Mesenchymal stem cell (in vitro differentiated cells and primary cell): ENCODE measurements around the gene KLK10.

Source experiments
- DNase-seq: peaks from one replicate; pipeline ENCODE4 v3.0.0-alpha.2; 2013
- H2AFZ ChIP-seq: one replicate; pipeline ENCODE4 v1.6.1; 2013; ENCODE audit warnings: low read depth, mild to moderate bottlenecking, control low read depth, inconsistent platforms, low read length, moderate library complexity
- H2AK5ac ChIP-seq: 2 replicates; pipeline ENCODE4 v1.6.1; 2013; ENCODE audit warnings: low read length, moderate library complexity, mild to moderate bottlenecking, inconsistent platforms; ENCODE audit not compliant: severe bottlenecking
- H2BK120ac ChIP-seq: one replicate; pipeline ENCODE4 v1.6.1; 2013; ENCODE audit warnings: low read depth, mild to moderate bottlenecking, inconsistent platforms, low read length, moderate library complexity
- H2BK12ac ChIP-seq, 2 experiments: one replicate each; pipeline ENCODE4 v1.6.1; 2013; ENCODE audit warnings: inconsistent platforms in 2 of 2, low read length in 2 of 2, mild to moderate bottlenecking in 2 of 2, moderate library complexity in 2 of 2, control low read depth in 1 of 2
- H2BK15ac ChIP-seq: one replicate; pipeline ENCODE4 v1.6.1; 2013; ENCODE audit warnings: mild to moderate bottlenecking, low read depth, inconsistent platforms; ENCODE audit not compliant: poor library complexity, severe bottlenecking
- H2BK5ac ChIP-seq: 2 replicates; pipeline ENCODE4 v1.6.1; 2013; ENCODE audit warnings: low read depth, mild to moderate bottlenecking, low read length, control low read depth, inconsistent platforms; ENCODE audit not compliant: poor library complexity, severe bottlenecking
- H3K14ac ChIP-seq, 2 experiments: one replicate each; pipeline ENCODE4 v1.6.1; 2013; ENCODE audit warnings: inconsistent platforms in 2 of 2, low read length in 2 of 2, control low read depth in 1 of 2, mild to moderate bottlenecking in 1 of 2, moderate library complexity in 1 of 2
- H3K18ac ChIP-seq, 2 experiments: one replicate each; pipeline ENCODE4 v1.6.1; 2013; ENCODE audit warnings: inconsistent platforms in 2 of 2, low read length in 2 of 2, control low read depth in 1 of 2, low read depth in 1 of 2, mild to moderate bottlenecking in 1 of 2
- H3K23ac ChIP-seq, 2 experiments: one replicate each; pipeline ENCODE4 v1.6.1; 2013; ENCODE audit warnings: inconsistent platforms in 2 of 2, low read length in 2 of 2, mild to moderate bottlenecking in 2 of 2, moderate library complexity in 2 of 2, control low read depth in 1 of 2
- H3K27ac ChIP-seq: 2 replicates; pipeline ENCODE4 v1.5.1; 2013; ENCODE audit warnings: mild to moderate bottlenecking, moderate library complexity, low read length, control low read depth, inconsistent platforms; ENCODE audit not compliant: poor library complexity, severe bottlenecking
- H3K27me3 ChIP-seq, 2 experiments: 2 replicates each; pipeline versions ENCODE4 v1.6.1 to v1.7.0; 2013; ENCODE audit warnings: low read length in 2 of 2, mild to moderate bottlenecking in 2 of 2, moderate library complexity in 2 of 2, control low read depth in 1 of 2, inconsistent platforms in 1 of 2; ENCODE audit not compliant: control insufficient read depth in 1 of 2, insufficient read depth in 1 of 2
- H3K36me3 ChIP-seq, 2 experiments: 2 replicates each; pipeline versions ENCODE4 v1.6.1 to v1.7.0; 2013; ENCODE audit warnings: low read length in 2 of 2, control low read depth in 1 of 2, inconsistent platforms in 1 of 2, low read depth in 1 of 2, mild to moderate bottlenecking in 1 of 2; ENCODE audit not compliant: insufficient read depth in 2 of 2, control insufficient read depth in 1 of 2
- H3K4ac ChIP-seq, 2 experiments: one replicate each; pipeline ENCODE4 v1.6.1; 2013; ENCODE audit warnings: inconsistent platforms in 2 of 2, low read length in 2 of 2, mild to moderate bottlenecking in 2 of 2, moderate library complexity in 2 of 2, control low read depth in 1 of 2, low read depth in 1 of 2
- H3K4me1 ChIP-seq: 2 replicates; pipeline ENCODE4 v1.6.1; 2013; ENCODE audit warnings: low read depth, low read length, control low read depth; ENCODE audit not compliant: control insufficient read depth, insufficient read depth
- H3K4me2 ChIP-seq: 2 replicates; pipeline ENCODE4 v1.6.1; 2013; ENCODE audit warnings: low read length, mild to moderate bottlenecking, inconsistent platforms; ENCODE audit not compliant: poor library complexity, severe bottlenecking
- H3K4me3 ChIP-seq, 2 experiments: 2 replicates each; pipeline versions ENCODE4 v1.5.1 to v1.7.0; 2013; ENCODE audit warnings: low read length in 2 of 2, mild to moderate bottlenecking in 2 of 2, control low read depth in 1 of 2, low read depth in 1 of 2; ENCODE audit not compliant: insufficient read depth in 1 of 2
- H3K79me1 ChIP-seq: replicated peaks from 2 replicates; pipeline ENCODE4 v1.6.1; 2013; ENCODE audit warnings: mild to moderate bottlenecking, control low read depth, low read length, inconsistent platforms; ENCODE audit not compliant: poor library complexity, severe bottlenecking
- H3K9ac ChIP-seq: 2 replicates; pipeline ENCODE4 v1.7.0; 2013; ENCODE audit warnings: mild to moderate bottlenecking, low read length, moderate library complexity
- H3K9me3 ChIP-seq: 2 replicates; pipeline ENCODE4 v1.7.0; 2013; ENCODE audit warnings: mild to moderate bottlenecking, low read length; ENCODE audit not compliant: control insufficient read depth
- H4K8ac ChIP-seq: one replicate; pipeline ENCODE4 v1.6.1; 2013; ENCODE audit warnings: inconsistent platforms, mild to moderate bottlenecking, low read length, moderate library complexity
- H4K91ac ChIP-seq: one replicate; pipeline ENCODE4 v1.6.1; 2013; ENCODE audit warnings: mild to moderate bottlenecking, low read length, inconsistent platforms
- WGBS: methylation state at CpG from one replicate; pipeline ENCODE4 v1.1.7; 2013; ENCODE audit warnings: mixed read lengths; 5-methylcytosine and 5-hydroxymethylcytosine counted together

Gene KLK10

GRCh38 chr19:51000981-51001380, 18.5 kb downstream of the KLK10 start:
- Histone ChIP-seq H2AFZ (no peak overlapping the region), H3K4ac (no peak overlapping the region), H3K14ac (no peak overlapping the region), H4K8ac (no peak overlapping the region), H3K27me3 (peaks cover 0 to 46% of the 10 kb centered on the region in 2 experiments), H2BK5ac (no peak overlapping the region), H3K4me2 (no peak overlapping the region), H3K18ac (no peak overlapping the region), H2AK5ac (no peak overlapping the region), H3K4me3 (no peak overlapping the region), H3K27ac (no peak overlapping the region), H3K4me1 (no peaks in the 10 kb centered on the region), H2BK120ac (no peak overlapping the region), H3K79me1 (no peaks in the 10 kb centered on the region), H3K36me3 (no peaks in the 10 kb centered on the region), H3K9ac (no peak overlapping the region), H2BK15ac (no peak overlapping the region), H3K9me3 (no peaks in the 10 kb centered on the region), H4K91ac (no peak overlapping the region), H2BK12ac (no peak overlapping the region), H3K23ac (no peak overlapping the region)
- no peak for DNase-seq
- 24% methylated on average over 13 of the region's 16 CpGs for whole genome bisulfite sequencing

- no peak overlapping the region for H3K4me2 ChIP-seq
- H2BK12ac ChIP-seq: no peak overlapping the region
Observed at GRCh38 chr19:51000426-51000825, 19.1 kb downstream of the KLK10 start.

GRCh38 chr19:50998686-50999085, 20.8 kb downstream of the KLK10 start:
- Histone ChIP-seq H3K27me3 (peaks cover 0 to 38% of the 10 kb centered on the region in 2 experiments), H3K14ac (no peak overlapping the region), H2BK120ac (no peak overlapping the region), H3K9me3 (no peaks in the 10 kb centered on the region), H2BK5ac (no peak overlapping the region), H3K4me1 (no peaks in the 10 kb centered on the region), H3K4me3 (no peak overlapping the region), H2AFZ (no peak overlapping the region), H2BK15ac (no peak overlapping the region), H3K23ac (no peak overlapping the region), H4K8ac (no peak overlapping the region), H2BK12ac (no peak overlapping the region), H3K4me2 (no peak overlapping the region), H4K91ac (no peak overlapping the region), H3K18ac (no peak overlapping the region), H3K27ac (no peak overlapping the region), H3K4ac (no peak overlapping the region), H3K9ac (no peak overlapping the region), H3K36me3 (no peaks in the 10 kb centered on the region), H3K79me1 (no peaks in the 10 kb centered on the region), H2AK5ac (no peak overlapping the region)
- no peak for DNase-seq
- WGBS: 72% methylated on average over 4 of the region's 4 CpGs

More at GRCh38 chr19:51000426-51000825, 19.1 kb downstream of the KLK10 start:
- H4K8ac ChIP-seq: no peak overlapping the region
- 86% methylated on average over 10 of the region's 10 CpGs for WGBS
- peaks cover 0 to 46% of the 10 kb centered on the region in 2 experiments for H3K27me3 ChIP-seq
- H3K9me3 ChIP-seq: no peaks in the 10 kb centered on the region
- H3K23ac ChIP-seq: no peak overlapping the region
- no peak for DNase-seq
- H2AK5ac ChIP-seq: no peak overlapping the region
- H3K4ac ChIP-seq: no peak overlapping the region
- no peak overlapping the region for H2BK5ac ChIP-seq
- H3K4me3 ChIP-seq: no peak overlapping the region
- H3K79me1 ChIP-seq: no peaks in the 10 kb centered on the region
- no peaks in the 10 kb centered on the region for H3K4me1 ChIP-seq
- H2AFZ ChIP-seq: no peak overlapping the region
- H4K91ac ChIP-seq: no peak overlapping the region
- H3K36me3 ChIP-seq: no peaks in the 10 kb centered on the region
- H2BK120ac ChIP-seq: no peak overlapping the region
- no peak overlapping the region for H3K14ac ChIP-seq
- H3K27ac ChIP-seq: no peak overlapping the region
- no peak overlapping the region for H3K18ac ChIP-seq
- H2BK15ac ChIP-seq: no peak overlapping the region
- H3K9ac ChIP-seq: no peak overlapping the region

- H2BK15ac ChIP-seq: no peak overlapping the region
- no peak for DNase-seq
- 70% methylated on average over 3 of the region's 5 CpGs for WGBS
- H3K79me1 ChIP-seq: no peaks in the 10 kb centered on the region
- H3K4me2 ChIP-seq: no peak overlapping the region
- H3K14ac ChIP-seq: no peak overlapping the region
- no peak overlapping the region for H2BK5ac ChIP-seq
- no peak overlapping the region for H3K9ac ChIP-seq
- H3K18ac ChIP-seq: no peak overlapping the region
- H3K4me3 ChIP-seq: no peak overlapping the region
- no peak overlapping the region for H3K23ac ChIP-seq
- no peak overlapping the region for H2BK120ac ChIP-seq
- peaks cover 0 to 37% of the 10 kb centered on the region in 2 experiments for H3K27me3 ChIP-seq
- H2AFZ ChIP-seq: no peak overlapping the region
- H4K8ac ChIP-seq: no peak overlapping the region
- no peaks in the 10 kb centered on the region for H3K9me3 ChIP-seq
- no peaks in the 10 kb centered on the region for H3K4me1 ChIP-seq
- H4K91ac ChIP-seq: no peak overlapping the region
- H2AK5ac ChIP-seq: no peak overlapping the region
- H3K4ac ChIP-seq: no peak overlapping the region
- no peaks in the 10 kb centered on the region for H3K36me3 ChIP-seq
- H2BK12ac ChIP-seq: no peak overlapping the region
- H3K27ac ChIP-seq: no peak overlapping the region
Observed at GRCh38 chr19:50998061-50998460, 21.4 kb downstream of the KLK10 start.
